GM06990 (cell line): ENCODE data around the gene POFUT2.

Experiments
- DNase-seq: peaks from one replicate; pipeline ENCODE4 v3.0.0-alpha.2; 2011; ENCODE audit not compliant: insufficient read length; ENCODE audit errors: extremely low read depth
- H3K27me3 ChIP-seq: replicated peaks from 2 replicates; pipeline ENCODE4 v1.6.0; 2011; ENCODE audit warnings: low read length; ENCODE audit not compliant: control insufficient read depth, insufficient read depth
- H3K36me3 ChIP-seq: 2 replicates; pipeline ENCODE4 v1.5.1; 2011; ENCODE audit warnings: low read length; ENCODE audit not compliant: control insufficient read depth, insufficient read depth
- H3K4me3 ChIP-seq: replicated peaks from 2 replicates; pipeline ENCODE4 v1.5.1; 2011; ENCODE audit warnings: low read depth, mild to moderate bottlenecking, control low read depth, low read length
- TF ChIP-seq, protein P1 (sequence below): IDR thresholded peaks from 2 replicates; pipeline ENCODE4 v1.5.1; 2011; ENCODE audit warnings: low read length, control low read depth, mild to moderate bottlenecking, inconsistent platforms; ENCODE audit not compliant: insufficient read depth, poor library complexity, severe bottlenecking

The POFUT2 gene

DNA sequence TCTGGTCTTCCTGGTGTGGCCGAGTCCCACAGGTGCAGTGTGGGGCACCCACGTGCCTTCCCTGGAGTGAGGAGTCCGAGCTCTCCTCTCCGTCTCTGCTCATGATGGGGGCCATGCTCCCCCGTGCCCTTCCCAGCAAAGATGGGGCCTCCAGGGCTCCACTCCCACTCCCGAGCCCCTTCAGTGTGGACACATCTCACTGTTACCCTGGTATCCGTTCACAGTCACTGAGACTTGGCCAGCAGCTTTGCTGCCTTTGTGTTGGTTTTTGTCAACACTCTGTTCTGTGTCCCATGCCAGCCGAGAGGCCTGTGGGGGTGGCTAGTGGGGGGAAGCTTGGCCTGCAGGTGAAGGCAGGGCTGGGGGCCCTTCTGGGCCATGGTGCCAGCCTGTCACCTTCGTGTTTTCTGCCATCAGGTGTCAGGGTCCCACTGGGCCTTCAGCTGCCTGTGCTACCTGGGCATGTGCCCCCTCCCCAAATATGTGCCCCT lies 46.9 kb upstream of the POFUT2 start:
- no peaks in the 10 kb centered on the region; the same call in 1 of the 2 replicates for H3K27me3 ChIP-seq

DNA sequence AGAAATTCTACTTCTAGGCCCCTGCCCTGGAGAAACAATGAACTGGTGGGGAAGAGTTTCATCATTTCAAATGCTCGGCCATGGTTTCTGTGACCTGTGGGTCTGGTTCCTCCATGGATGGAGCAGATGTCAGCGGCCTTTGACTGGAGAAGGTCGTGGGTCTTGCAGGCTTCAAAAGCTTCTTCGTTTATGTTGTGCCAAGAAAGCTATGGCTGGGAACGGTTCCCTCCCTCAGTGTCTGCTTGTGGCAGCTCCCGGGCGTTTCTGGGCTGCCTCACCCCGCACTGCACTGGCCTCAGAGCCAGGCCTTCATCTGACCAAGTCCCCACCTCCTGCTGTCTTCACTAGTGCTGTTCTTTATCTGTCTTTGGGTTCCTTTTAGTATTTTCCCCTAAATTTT lies 46.4 kb upstream of the POFUT2 start:
- DNase-seq = no peak

More for the DNA sequence above, 46.9 kb upstream of the POFUT2 start:
- Histone ChIP-seq H3K36me3 (no peaks in the 10 kb centered on the region), H3K4me3 (no peak overlapping the region)
- TF ChIP-seq, protein P1, sequence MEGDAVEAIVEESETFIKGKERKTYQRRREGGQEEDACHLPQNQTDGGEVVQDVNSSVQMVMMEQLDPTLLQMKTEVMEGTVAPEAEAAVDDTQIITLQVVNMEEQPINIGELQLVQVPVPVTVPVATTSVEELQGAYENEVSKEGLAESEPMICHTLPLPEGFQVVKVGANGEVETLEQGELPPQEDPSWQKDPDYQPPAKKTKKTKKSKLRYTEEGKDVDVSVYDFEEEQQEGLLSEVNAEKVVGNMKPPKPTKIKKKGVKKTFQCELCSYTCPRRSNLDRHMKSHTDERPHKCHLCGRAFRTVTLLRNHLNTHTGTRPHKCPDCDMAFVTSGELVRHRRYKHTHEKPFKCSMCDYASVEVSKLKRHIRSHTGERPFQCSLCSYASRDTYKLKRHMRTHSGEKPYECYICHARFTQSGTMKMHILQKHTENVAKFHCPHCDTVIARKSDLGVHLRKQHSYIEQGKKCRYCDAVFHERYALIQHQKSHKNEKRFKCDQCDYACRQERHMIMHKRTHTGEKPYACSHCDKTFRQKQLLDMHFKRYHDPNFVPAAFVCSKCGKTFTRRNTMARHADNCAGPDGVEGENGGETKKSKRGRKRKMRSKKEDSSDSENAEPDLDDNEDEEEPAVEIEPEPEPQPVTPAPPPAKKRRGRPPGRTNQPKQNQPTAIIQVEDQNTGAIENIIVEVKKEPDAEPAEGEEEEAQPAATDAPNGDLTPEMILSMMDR = no peak
- no peak for DNase-seq

DNA sequence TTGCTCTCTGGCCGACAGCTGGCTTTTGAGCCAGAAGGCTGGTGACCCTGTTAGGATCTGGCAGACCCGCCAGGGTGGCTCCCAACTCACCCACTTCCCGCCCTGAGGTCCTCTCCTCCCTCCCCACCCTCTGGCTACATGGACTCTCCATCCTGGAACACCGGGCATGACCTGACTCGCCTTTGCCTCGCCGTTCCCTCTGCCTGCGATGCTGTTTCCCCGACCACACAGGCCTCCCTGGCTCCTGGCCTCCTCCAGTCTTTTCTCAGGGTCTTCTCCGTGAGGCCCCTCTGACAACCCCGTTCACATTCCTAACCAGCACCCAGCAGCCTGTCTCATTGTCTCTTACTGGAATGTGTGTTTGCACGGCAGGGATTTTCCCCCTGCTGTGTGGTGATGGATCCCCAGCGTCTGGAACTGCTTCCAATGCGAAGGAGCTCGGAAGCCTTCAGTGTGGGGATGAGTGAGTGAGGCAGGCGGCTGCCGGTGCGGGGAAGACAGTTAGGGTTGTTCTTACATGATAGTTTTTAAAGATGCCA lies 46.0 kb upstream of the POFUT2 start:
- DNase-seq = no peak
- H3K36me3 ChIP-seq = no peaks in the 10 kb centered on the region
- no peak overlapping the region for H3K4me3 ChIP-seq
- H3K27me3 ChIP-seq = no peaks in the 10 kb centered on the region; the same call in 1 of the 2 replicates
- TF ChIP-seq, protein P1 = no peak

More for the DNA sequence above, 46.4 kb upstream of the POFUT2 start:
- no peak overlapping the region for H3K4me3 ChIP-seq
- TF ChIP-seq, protein P1 = no peak
- no peaks in the 10 kb centered on the region; the same call in 1 of the 2 replicates for H3K27me3 ChIP-seq
- no peaks in the 10 kb centered on the region for H3K36me3 ChIP-seq

DNA sequence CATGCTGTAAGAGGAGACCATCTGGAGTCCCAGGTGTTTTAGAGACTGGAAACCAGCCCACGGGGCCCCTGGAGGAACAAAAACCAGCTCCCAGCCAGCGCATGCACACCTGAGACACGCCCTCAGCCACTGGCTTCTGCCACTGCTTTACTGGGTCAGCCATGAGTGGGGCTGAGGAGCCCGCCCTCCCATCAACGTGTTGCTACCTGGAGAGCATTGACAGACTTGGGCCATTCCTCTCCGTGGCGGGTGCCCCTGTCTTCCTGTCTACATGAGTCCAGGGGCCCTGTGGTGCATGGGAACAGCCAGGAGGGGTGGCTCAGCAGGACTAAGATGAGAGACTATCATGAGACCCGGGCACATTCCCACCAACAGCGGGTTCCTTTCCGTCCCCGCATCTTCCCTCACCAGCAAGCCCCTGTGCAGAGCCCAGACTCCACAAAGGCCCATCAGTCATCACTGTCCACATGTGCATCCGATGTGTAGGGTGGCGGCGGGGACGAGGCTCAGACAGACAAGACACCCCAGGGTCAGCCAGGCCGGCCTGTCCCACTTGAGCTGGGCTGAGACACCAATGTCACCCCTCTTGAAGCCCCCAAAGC lies 45.4 kb upstream of the POFUT2 start:
- no peak overlapping the region for H3K4me3 ChIP-seq
- DNase-seq = no peak
- no peaks in the 10 kb centered on the region for H3K36me3 ChIP-seq
- TF ChIP-seq, protein P1 = no peak
- no peaks in the 10 kb centered on the region; the same call in 1 of the 2 replicates for H3K27me3 ChIP-seq

DNA sequence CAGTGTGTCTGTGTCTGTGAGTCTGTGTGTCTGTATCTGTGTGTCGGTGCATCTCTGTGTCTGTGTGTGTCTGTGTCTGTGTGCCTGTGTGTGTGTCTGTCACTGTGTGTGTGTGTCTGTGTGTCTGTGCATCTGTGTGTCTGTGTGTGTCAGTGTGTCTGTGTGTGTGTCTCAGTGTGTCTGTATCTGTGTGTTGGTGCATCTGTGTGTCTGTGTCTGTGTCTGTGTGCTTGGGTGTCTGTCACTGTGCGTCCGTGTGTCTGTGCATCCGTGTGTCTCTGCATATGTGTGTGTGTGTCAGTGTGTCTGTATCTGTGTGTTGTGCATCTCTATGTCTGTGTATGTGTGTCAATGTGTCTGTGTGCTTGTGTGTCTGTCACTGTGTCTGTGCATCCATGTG lies 44.7 kb upstream of the POFUT2 start:
- Histone ChIP-seq H3K36me3 (no peaks in the 10 kb centered on the region), H3K27me3 (no peaks in the 10 kb centered on the region; the same call in 1 of the 2 replicates), H3K4me3 (no peak overlapping the region)
- DNase-seq = no peak
- TF ChIP-seq, protein P1 = no peak
